GF-D8 (cell line): ENCODE measurements around the gene TMEM242.

ENCODE experiments used
- DNase-seq: peaks from one replicate; lab custom pipeline; 2025; lab: John Stamatoyannopoulos, UW

TMEM242 gene

GRCh38 chr6:157288575-157288974 is 34.7 kb downstream of the TMEM242 start:
- no peak for DNase-seq

GRCh38 chr6:157287923-157288322 is 35.4 kb downstream of the TMEM242 start:
- no peak for DNase-seq

GRCh38 chr6:157287247-157287850 is 36.0 kb downstream of the TMEM242 start:
- no peak for DNase-seq

GRCh38 chr6:157285422-157285779 is 37.9 kb downstream of the TMEM242 start:
- no peak for DNase-seq

- no peak for DNase-seq
Observed at GRCh38 chr6:157284738-157285421, 38.4 kb downstream of the TMEM242 start.

GRCh38 chr6:157283900-157284737 is 39.2 kb downstream of the TMEM242 start:
- no peak for DNase-seq

- DNase-seq: no peak
Observed at GRCh38 chr6:157283330-157283898, 39.9 kb downstream of the TMEM242 start.

- no peak for DNase-seq
Observed at GRCh38 chr6:157282284-157282683, 41.0 kb downstream of the TMEM242 start.

- DNase-seq: no peak
Observed at GRCh38 chr6:157281570-157281969, 41.7 kb downstream of the TMEM242 start.

- no peak for DNase-seq
Observed at GRCh38 chr6:157280947-157281346, 42.4 kb downstream of the TMEM242 start.

- DNase-seq: no peak
Observed at GRCh38 chr6:157280157-157280556, 43.2 kb downstream of the TMEM242 start.

GRCh38 chr6:157278171-157278570 is 45.1 kb downstream of the TMEM242 start:
- DNase-seq: no peak

- no peak for DNase-seq
Observed at GRCh38 chr6:157276731-157277130, 46.6 kb downstream of the TMEM242 start.

- no peak for DNase-seq
Observed at GRCh38 chr6:157276134-157276532, 47.2 kb downstream of the TMEM242 start.

- DNase-seq: no peak
Observed at GRCh38 chr6:157274471-157275226, 48.7 kb downstream of the TMEM242 start.

- DNase-seq: no peak
Observed at GRCh38 chr6:157273756-157274470, 49.4 kb downstream of the TMEM242 start.

- DNase-seq: no peak
Observed at GRCh38 chr6:157272866-157273755, 50.2 kb downstream of the TMEM242 start.

GRCh38 chr6:157272372-157272771 is 50.9 kb downstream of the TMEM242 start:
- no peak for DNase-seq

- no peak for DNase-seq
Observed at GRCh38 chr6:157271911-157272310, 51.4 kb downstream of the TMEM242 start.

GRCh38 chr6:157271441-157271840 is 51.9 kb downstream of the TMEM242 start:
- no peak for DNase-seq
